Mesendoderm (in vitro differentiated cells): ENCODE data around the gene AFF1.
A peak's percentile ranks its signal among the peaks of the same experiment; 100 is the strongest.

Experiments used
- DNase-seq: peaks from one replicate; pipeline ENCODE4 v3.0.0; 2013
- H2AK5ac ChIP-seq: 2 replicates; pipeline ENCODE4 v1.6.1; 2013; ENCODE audit warnings: low read length, inconsistent platforms
- H2BK120ac ChIP-seq: 2 replicates; pipeline ENCODE4 v1.6.1; 2013; ENCODE audit warnings: low read depth, mild to moderate bottlenecking, low read length, moderate library complexity, mixed read lengths
- H2BK15ac ChIP-seq: replicated peaks from 2 replicates; pipeline ENCODE4 v1.6.1; 2013; ENCODE audit warnings: low read depth, mild to moderate bottlenecking, moderate library complexity
- H2BK5ac ChIP-seq: 2 replicates; pipeline ENCODE4 v1.6.1; 2013; ENCODE audit warnings: low read length, inconsistent platforms
- H3K18ac ChIP-seq: 2 replicates; pipeline ENCODE4 v1.6.1; 2013; ENCODE audit warnings: mild to moderate bottlenecking, low read length, mixed read lengths
- H3K23ac ChIP-seq: one replicate; pipeline ENCODE4 v1.6.1; 2013; ENCODE audit warnings: low read length
- H3K27ac ChIP-seq: 2 replicates; pipeline ENCODE4 v1.5.1; 2013; ENCODE audit warnings: low read depth, mild to moderate bottlenecking, inconsistent platforms, low read length, moderate library complexity
- H3K27me3 ChIP-seq: 2 replicates; pipeline ENCODE4 v1.6.1; 2013; ENCODE audit warnings: low read length, control low read depth, mild to moderate bottlenecking, inconsistent platforms; ENCODE audit not compliant: insufficient read depth, poor library complexity
- H3K36me3 ChIP-seq: 2 replicates; pipeline ENCODE4 v1.6.1; 2013; ENCODE audit warnings: low read length, inconsistent platforms; ENCODE audit not compliant: control insufficient read depth, insufficient read depth
- H3K4ac ChIP-seq: one replicate; pipeline ENCODE4 v1.6.1; 2013; ENCODE audit warnings: low read depth, mild to moderate bottlenecking, low read length, moderate library complexity
- H3K4me1 ChIP-seq: 2 replicates; pipeline ENCODE4 v1.6.1; 2013; ENCODE audit warnings: low read depth, low read length, inconsistent platforms; ENCODE audit not compliant: control insufficient read depth
- H3K4me2 ChIP-seq: 2 replicates; pipeline ENCODE4 v1.6.1; 2013; ENCODE audit warnings: low read length
- H3K4me3 ChIP-seq: 2 replicates; pipeline ENCODE4 v1.5.1; 2013; ENCODE audit warnings: mild to moderate bottlenecking, low read length
- H3K56ac ChIP-seq: one replicate; pipeline ENCODE4 v1.6.1; 2013; ENCODE audit warnings: low read length
- H3K79me1 ChIP-seq: 2 replicates; pipeline ENCODE4 v1.6.1; 2013; ENCODE audit warnings: low read length, inconsistent platforms
- H3K79me2 ChIP-seq: 2 replicates; pipeline ENCODE4 v1.6.1; 2013; ENCODE audit warnings: mild to moderate bottlenecking, low read length; ENCODE audit not compliant: control insufficient read depth, insufficient read depth
- H3K9ac ChIP-seq: 2 replicates; pipeline ENCODE4 v1.6.1; 2013; ENCODE audit warnings: low read length, inconsistent platforms
- H4K5ac ChIP-seq: one replicate; pipeline ENCODE4 v1.6.1; 2013; ENCODE audit warnings: low read length
- H4K8ac ChIP-seq: one replicate; pipeline ENCODE4 v1.6.1; 2013; ENCODE audit warnings: low read depth, mild to moderate bottlenecking, control low read depth, low read length, moderate library complexity
- WGBS: extraction: QIAGEN DNeasy Blood & Tissue Kit; methylation state at CpG from one replicate; pipeline ENCODE4 v1.1.7; 2013; ENCODE audit warnings: low lambda C conversion rate, missing lambda C conversion rate; ENCODE audit not compliant: insufficient coverage; ENCODE audit errors: extremely low coverage; 5-methylcytosine and 5-hydroxymethylcytosine counted together

Gene AFF1

DNA sequence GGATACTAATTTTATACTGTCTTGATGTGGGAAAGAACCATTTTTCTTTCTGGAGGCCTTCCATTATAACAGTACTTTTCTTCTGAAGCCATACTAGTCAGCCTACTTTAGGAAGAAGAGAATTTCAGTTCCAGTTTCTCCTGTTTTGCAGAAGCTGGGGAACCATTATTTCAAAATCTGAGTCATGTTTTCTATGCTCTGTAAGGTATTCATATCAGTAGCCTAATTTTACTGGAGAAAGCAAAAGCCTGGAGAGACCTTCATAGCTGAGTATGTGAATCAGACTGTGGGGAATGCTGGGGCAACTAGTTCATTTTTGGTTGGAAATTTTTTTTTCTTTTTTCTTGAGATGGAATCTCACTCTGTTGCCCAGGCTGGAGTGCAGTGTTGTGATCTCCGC is 22.4 kb downstream of the AFF1 start:
- Histone ChIP-seq H2BK5ac (no peak overlapping the region), H3K79me2 (no peaks in the 10 kb centered on the region), H3K4me3 (no peak overlapping the region), H3K18ac (peak overlapping the region; percentile 28), H3K9ac (no peak overlapping the region), H4K8ac (no peak overlapping the region), H2BK120ac (no peak overlapping the region), H3K27ac (no peak overlapping the region), H4K5ac (no peak overlapping the region), H2BK15ac (no peak overlapping the region), H3K79me1 (no peaks in the 10 kb centered on the region), H3K36me3 (no peaks in the 10 kb centered on the region), H3K23ac (no peak overlapping the region), H3K4me1 (peaks cover 18% of the 10 kb centered on the region), H3K56ac (no peak overlapping the region), H2AK5ac (no peak overlapping the region), H3K4ac (no peak overlapping the region), H3K27me3 (no peaks in the 10 kb centered on the region), H3K4me2 (no peak overlapping the region)
- WGBS, result no CpG with 5 or more reads among the region's 1 CpG
- no peak for DNase-seq

DNA sequence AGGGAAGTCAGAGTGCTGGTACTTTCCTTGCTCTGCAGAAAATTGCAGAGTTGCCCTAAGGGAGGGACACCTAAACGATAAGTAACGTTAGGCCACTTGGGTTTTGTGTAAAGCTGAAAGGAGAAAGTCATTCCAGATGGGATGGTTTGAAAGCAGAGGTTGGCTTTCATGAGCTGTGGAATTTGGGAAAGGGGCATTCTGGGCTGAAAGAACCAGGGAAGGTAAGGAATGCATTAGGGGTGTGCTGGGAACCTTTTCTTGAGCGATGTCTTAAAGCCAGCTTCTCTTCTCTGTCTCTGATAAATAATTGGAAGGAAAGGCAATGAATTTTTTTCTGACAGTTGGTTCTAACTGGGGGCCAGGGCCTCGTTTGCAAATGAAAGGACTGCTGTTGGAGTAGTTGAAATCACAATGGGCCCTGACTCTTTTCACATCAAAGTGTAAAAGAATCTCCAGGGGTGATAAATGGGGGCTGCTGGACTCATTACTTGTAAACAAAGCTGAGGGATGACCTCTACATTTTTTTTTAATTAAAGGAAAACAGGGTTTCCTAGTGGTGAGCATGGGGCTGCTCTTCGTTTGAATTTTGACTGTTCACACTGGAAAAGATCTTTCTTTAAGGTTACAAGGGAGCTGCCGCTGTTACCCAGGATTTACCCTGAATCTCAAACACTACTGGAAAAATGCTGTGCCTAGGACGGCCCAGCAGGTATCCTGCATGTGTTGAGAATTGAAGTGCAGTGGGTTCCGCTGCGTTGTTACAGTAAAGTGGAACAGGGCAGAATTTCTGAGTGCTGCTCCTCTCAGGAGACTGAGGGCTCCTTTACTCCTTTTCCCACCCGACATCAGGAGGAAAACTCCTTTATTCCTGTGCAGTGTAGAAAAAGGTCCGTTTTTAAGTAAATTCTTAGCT is 25.0 kb downstream of the AFF1 start:
- Histone ChIP-seq H2BK120ac (no peak overlapping the region), H3K9ac (peak overlapping the region; percentile 25), H3K4ac (peak overlapping the region; percentile 36), H2BK5ac (peak overlapping the region; percentile 89), H3K79me2 (peaks cover 2% of the 10 kb centered on the region), H3K4me3 (no peak overlapping the region), H3K27ac (peak overlapping the region; percentile 89), H3K56ac (peak overlapping the region; percentile 50), H3K18ac (peak overlapping the region; percentile 12), H3K4me2 (peak overlapping the region; percentile 30), H4K5ac (no peak overlapping the region), H3K23ac (no peak overlapping the region), H2BK15ac (no peak overlapping the region), H3K36me3 (no peaks in the 10 kb centered on the region), H3K79me1 (no peaks in the 10 kb centered on the region), H3K4me1 (peaks cover 18% of the 10 kb centered on the region), H2AK5ac (peak overlapping the region; percentile 34), H4K8ac (no peak overlapping the region), H3K27me3 (no peaks in the 10 kb centered on the region)
- WGBS, result no CpG with 5 or more reads among the region's 11 CpGs
- peak; percentile 91 for DNase-seq

DNA sequence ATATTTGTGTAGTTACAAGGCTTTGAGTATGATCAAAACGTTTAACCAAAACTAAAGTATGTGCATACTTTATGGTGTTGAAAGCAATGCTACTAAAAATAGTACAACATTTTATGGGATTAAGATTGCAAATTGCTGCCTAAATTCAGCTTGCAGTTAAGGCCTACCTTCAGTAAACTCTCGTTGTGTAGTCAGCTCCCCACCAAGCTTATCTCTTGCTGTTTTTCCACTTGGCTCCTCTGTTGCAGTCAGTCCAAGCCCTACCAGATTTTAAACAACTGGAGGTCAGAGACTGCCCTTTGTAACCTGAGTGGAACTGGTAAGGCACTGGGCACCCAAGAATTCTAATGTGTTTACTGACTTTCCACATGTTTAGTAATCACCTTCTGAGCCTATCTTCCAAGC is 25.7 kb downstream of the AFF1 start:
- peak overlapping the region; percentile 85 for H3K18ac ChIP-seq
- peak; percentile 63 for DNase-seq
- H4K8ac ChIP-seq, result no peak overlapping the region
- H3K27ac ChIP-seq, result peak overlapping the region; percentile 13
- no CpG with 5 or more reads among the region's 2 CpGs for WGBS
- H3K27me3 ChIP-seq, result no peaks in the 10 kb centered on the region
- H3K9ac ChIP-seq, result no peak overlapping the region
- no peak overlapping the region for H3K4me3 ChIP-seq
- no peak overlapping the region for H2BK5ac ChIP-seq
- no peak overlapping the region for H2BK15ac ChIP-seq
- H4K5ac ChIP-seq, result no peak overlapping the region
- H3K23ac ChIP-seq, result no peak overlapping the region
- no peak overlapping the region for H3K4me2 ChIP-seq
- no peak overlapping the region for H2AK5ac ChIP-seq
- peak overlapping the region; percentile 9 for H3K4ac ChIP-seq
- H3K4me1 ChIP-seq, result peaks cover 21% of the 10 kb centered on the region
- no peaks in the 10 kb centered on the region for H3K36me3 ChIP-seq
- peaks cover 2% of the 10 kb centered on the region for H3K79me2 ChIP-seq
- H3K56ac ChIP-seq, result no peak overlapping the region
- H2BK120ac ChIP-seq, result no peak overlapping the region
- no peaks in the 10 kb centered on the region for H3K79me1 ChIP-seq

DNA sequence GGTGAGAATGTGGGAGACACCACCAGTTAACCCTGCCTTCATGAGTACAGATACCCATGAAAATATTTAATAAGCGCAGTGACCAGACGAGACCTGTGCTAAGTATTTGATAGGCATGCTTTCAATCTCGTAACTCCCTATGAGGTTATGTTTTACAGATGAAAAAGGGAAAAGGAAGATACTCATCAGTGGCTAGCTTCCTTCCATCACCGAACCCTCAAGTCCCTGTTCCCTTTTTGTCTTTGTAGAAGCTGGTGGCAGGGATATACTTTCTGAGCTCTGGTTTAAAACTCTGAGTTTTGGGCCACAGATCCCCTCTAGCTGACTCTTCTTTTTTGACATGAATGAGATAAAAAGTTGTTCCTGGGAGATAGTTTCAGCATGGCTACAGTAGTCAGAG is 26.3 kb downstream of the AFF1 start:
- Histone ChIP-seq H3K23ac (no peak overlapping the region), H3K27ac (peak overlapping the region; percentile 13), H2BK5ac (no peak overlapping the region), H3K36me3 (no peaks in the 10 kb centered on the region), H3K4me1 (peaks cover 25% of the 10 kb centered on the region), H3K4me2 (no peak overlapping the region), H2AK5ac (no peak overlapping the region), H3K56ac (no peak overlapping the region), H3K18ac (peak overlapping the region; percentile 85), H3K4ac (peak overlapping the region; percentile 9), H2BK15ac (no peak overlapping the region), H3K79me1 (no peaks in the 10 kb centered on the region), H4K5ac (no peak overlapping the region), H3K9ac (no peak overlapping the region), H3K27me3 (no peaks in the 10 kb centered on the region), H4K8ac (no peak overlapping the region), H3K79me2 (peaks cover 2% of the 10 kb centered on the region), H3K4me3 (no peak overlapping the region), H2BK120ac (no peak overlapping the region)
- no peak for DNase-seq
- no CpG with 5 or more reads among the region's 4 CpGs for WGBS

DNA sequence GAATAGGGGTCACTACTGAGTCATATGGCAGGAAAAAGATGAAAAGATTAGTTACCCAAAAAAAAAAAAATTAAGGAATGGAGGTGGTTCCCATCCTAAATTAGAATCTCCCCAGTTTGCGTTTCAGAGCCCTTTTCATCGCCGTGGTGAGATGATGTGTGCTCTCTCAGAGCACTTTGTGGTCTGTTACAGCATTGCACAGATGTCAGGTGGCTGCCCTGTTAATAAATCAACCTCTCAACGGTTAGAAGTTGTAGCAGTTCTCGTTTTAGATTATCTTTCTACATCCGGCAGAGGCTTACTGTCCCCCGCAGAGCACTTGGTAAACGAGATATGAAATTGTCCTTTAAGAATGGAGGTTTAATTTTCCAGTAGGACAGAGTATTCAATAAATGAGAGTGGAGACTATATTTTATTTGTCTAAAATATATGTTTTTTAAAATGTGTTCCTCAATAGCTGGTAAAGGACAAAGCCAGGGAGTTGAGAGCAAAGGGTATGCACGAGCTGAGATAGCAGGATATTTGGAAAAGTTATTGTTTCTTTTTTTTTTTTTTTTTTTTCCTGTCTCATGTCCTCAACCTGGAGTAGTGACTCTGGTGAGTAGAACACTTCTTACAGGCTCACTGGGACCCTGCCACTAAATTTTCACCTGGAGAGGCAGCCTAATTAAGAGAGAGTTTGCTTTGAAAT is 26.9 kb downstream of the AFF1 start:
- H3K27me3 ChIP-seq, result no peaks in the 10 kb centered on the region
- H4K8ac ChIP-seq, result no peak overlapping the region
- no peak overlapping the region for H2BK120ac ChIP-seq
- no peaks in the 10 kb centered on the region for H3K36me3 ChIP-seq
- no peak overlapping the region for H3K27ac ChIP-seq
- H3K9ac ChIP-seq, result no peak overlapping the region
- no peak overlapping the region for H2BK15ac ChIP-seq
- WGBS, result no CpG with 5 or more reads among the region's 9 CpGs
- H3K4me2 ChIP-seq, result no peak overlapping the region
- peak overlapping the region; percentile 36 for H3K4ac ChIP-seq
- no peak overlapping the region for H4K5ac ChIP-seq
- H3K56ac ChIP-seq, result no peak overlapping the region
- H3K18ac ChIP-seq, result peak overlapping the region; percentile 86
- H3K4me3 ChIP-seq, result no peak overlapping the region
- peaks cover 27% of the 10 kb centered on the region for H3K4me1 ChIP-seq
- H3K79me2 ChIP-seq, result peaks cover 3% of the 10 kb centered on the region
- no peak for DNase-seq
- no peak overlapping the region for H2BK5ac ChIP-seq
- no peak overlapping the region for H2AK5ac ChIP-seq
- peaks cover under 1% of the 10 kb centered on the region for H3K79me1 ChIP-seq
- no peak overlapping the region for H3K23ac ChIP-seq
